ENCODE results near the gene CCSER1. TPM values are rescaled to one million over a fixed set of nuclear protein-coding genes. Genes with fewer than 3 reads are reported as not detected.
"Not testable (repeated sequence)": the region's sequence is repeated elsewhere in the genome, so short reads cannot be mapped to it uniquely, and the experiment has no call there.

CCSER1 gene
- total and polyA plus RNA-seq, 2 donors (not counting 1 experiment from before 2014, with no cell fraction given), result 10.7 to 39.5 TPM

GRCh38 chr4:91267543-91267942, 1140.3 kb downstream of the CCSER1 start:
- H3K9ac ChIP-seq (ENCODE audit: low read length), result no peak overlapping the region
- no peak overlapping the region for H3K4me2 ChIP-seq (replicated peaks; ENCODE audit: low read depth, low read length, poor library complexity, severe bottlenecking)
- no peak overlapping the region for H3K4me3 Mint-ChIP-seq
- H3K27me3 ChIP-seq (replicated peaks in 1 of 4; ENCODE audit: control extremely low read depth in 1 of 4, control insufficient read depth in 3 of 4, insufficient read depth in 4 of 4, low read length in 3 of 4), result no peaks in the 10 kb centered on the region
- no peak overlapping the region for H3K27ac ChIP-seq (ENCODE audit: low read length in 2 of 2)
- ChIA-PET CTCF (no interaction called here), POLR2A (no interaction called here)
- H3K36me3 ChIP-seq (replicated peaks in 1 of 2; ENCODE audit: control extremely low read depth in 1 of 2, control insufficient read depth in 1 of 2, extremely low read depth in 1 of 2, insufficient read depth in 2 of 2, low read length in 1 of 2), result no peaks in the 10 kb centered on the region
- no peaks in the 10 kb centered on the region for H3K79me2 ChIP-seq (ENCODE audit: control insufficient read depth, insufficient read depth, low read length)
- peaks cover 0 to 3% (median 0%) of the 10 kb centered on the region in 3 donors for H3K9me3 ChIP-seq (ENCODE audit: control extremely low read depth in 1 of 3, control insufficient read depth in 2 of 3, insufficient read depth in 1 of 3, low read length in 2 of 3)
- intact Hi-C loops (cut with micrococcal nuclease), result no loop called here
- no peaks in the 10 kb centered on the region for H3K4me1 Mint-ChIP-seq
- no peak overlapping the region for H3K27ac Mint-ChIP-seq
- no peak for DNase-seq
- no peaks in the 10 kb centered on the region for H4K20me1 ChIP-seq (ENCODE audit: control insufficient read depth, insufficient read depth, low read length, poor library complexity, severe bottlenecking)
- peaks cover 10% of the 10 kb centered on the region for H3K9me3 Mint-ChIP-seq (ENCODE audit: insufficient read depth)
- no peaks in the 10 kb centered on the region for H3K4me1 ChIP-seq (ENCODE audit: control insufficient read depth in 2 of 2, insufficient read depth in 2 of 2, low read length in 2 of 2)
- no peaks in the 10 kb centered on the region for H3K27me3 Mint-ChIP-seq
- TF ChIP-seq CTCF (IDR thresholded peaks at IDR 0.05), result no peak
- TF ChIP-seq EZH2 (IDR thresholded peaks at IDR 0.05; ENCODE audit: borderline replicate concordance, insufficient read depth, low read depth, low read length, poor library complexity, severe bottlenecking), result no peak
- ATAC-seq (ENCODE audit: low read depth), result no peak
- H3K4me3 ChIP-seq (ENCODE audit: control extremely low read depth in 1 of 5, extremely low read depth in 1 of 5, insufficient read depth in 1 of 5, low read depth in 2 of 5, low read length in 4 of 5), result no peak overlapping the region
- H2AFZ ChIP-seq (ENCODE audit: insufficient read depth, low read depth, low read length, poor library complexity, severe bottlenecking), result no peak overlapping the region

- H3K27me3 ChIP-seq (replicated peaks in 1 of 4; ENCODE audit: control extremely low read depth in 1 of 4, control insufficient read depth in 3 of 4, insufficient read depth in 4 of 4, low read length in 3 of 4); H3K9me3 ChIP-seq (ENCODE audit: control extremely low read depth in 1 of 3, control insufficient read depth in 2 of 3, insufficient read depth in 1 of 3, low read length in 2 of 3); H3K4me1 Mint-ChIP-seq; H3K79me2 ChIP-seq (ENCODE audit: control insufficient read depth, insufficient read depth, low read length); H3K4me3 ChIP-seq (ENCODE audit: control extremely low read depth in 1 of 5, extremely low read depth in 1 of 5, insufficient read depth in 1 of 5, low read depth in 2 of 5, low read length in 4 of 5); H3K4me3 Mint-ChIP-seq; ATAC-seq (ENCODE audit: low read depth); H3K27ac Mint-ChIP-seq; H3K4me2 ChIP-seq (replicated peaks; ENCODE audit: low read depth, low read length, poor library complexity, severe bottlenecking); H3K9ac ChIP-seq (ENCODE audit: low read length); H4K20me1 ChIP-seq (ENCODE audit: control insufficient read depth, insufficient read depth, low read length, poor library complexity, severe bottlenecking); H3K4me1 ChIP-seq (ENCODE audit: control insufficient read depth in 2 of 2, insufficient read depth in 2 of 2, low read length in 2 of 2); CTCF ChIA-PET; DNase-seq; H3K27ac ChIP-seq (ENCODE audit: low read length in 2 of 2); POLR2A ChIA-PET; H3K27me3 Mint-ChIP-seq; intact Hi-C loops (cut with micrococcal nuclease); H3K36me3 ChIP-seq (replicated peaks in 1 of 2; ENCODE audit: control extremely low read depth in 1 of 2, control insufficient read depth in 1 of 2, extremely low read depth in 1 of 2, insufficient read depth in 2 of 2, low read length in 1 of 2); H2AFZ ChIP-seq (ENCODE audit: insufficient read depth, low read depth, low read length, poor library complexity, severe bottlenecking): not testable (repeated sequence)
- H3K9me3 Mint-ChIP-seq (ENCODE audit: insufficient read depth), result peaks cover 16% of the 10 kb centered on the region
- WGBS (ENCODE audit: insufficient coverage), result 100% methylated on average over 4 of the region's 4 CpGs
Measured at GRCh38 chr4:91268481-91268880, 1141.3 kb downstream of the CCSER1 start.

All from B cell (primary cell).